IPS-18a (cell line): ENCODE measurements around the gene MALT1.

Experiments
- H3K27ac ChIP-seq: one replicate; pipeline ENCODE4 v1.5.1; 2013; ENCODE audit warnings: low read length
- H3K27me3 ChIP-seq: one replicate; pipeline ENCODE4 v1.6.1; 2013; ENCODE audit warnings: mild to moderate bottlenecking, low read length; ENCODE audit not compliant: control insufficient read depth, insufficient read depth
- H3K36me3 ChIP-seq: one replicate; pipeline ENCODE4 v1.6.1; 2013; ENCODE audit warnings: low read depth, low read length; ENCODE audit not compliant: control insufficient read depth
- H3K4me1 ChIP-seq: one replicate; pipeline ENCODE4 v1.6.1; 2013; ENCODE audit warnings: low read depth, low read length; ENCODE audit not compliant: control insufficient read depth
- H3K4me3 ChIP-seq: one replicate; pipeline ENCODE4 v1.5.1; 2013; ENCODE audit warnings: low read length
- H3K9ac ChIP-seq: one replicate; pipeline ENCODE4 v1.6.1; 2013; ENCODE audit warnings: mild to moderate bottlenecking, low read length, moderate library complexity
- H3K9me3 ChIP-seq: one replicate; pipeline ENCODE4 v1.6.1; 2013; ENCODE audit warnings: low read depth, low read length; ENCODE audit not compliant: control insufficient read depth

Gene MALT1

DNA sequence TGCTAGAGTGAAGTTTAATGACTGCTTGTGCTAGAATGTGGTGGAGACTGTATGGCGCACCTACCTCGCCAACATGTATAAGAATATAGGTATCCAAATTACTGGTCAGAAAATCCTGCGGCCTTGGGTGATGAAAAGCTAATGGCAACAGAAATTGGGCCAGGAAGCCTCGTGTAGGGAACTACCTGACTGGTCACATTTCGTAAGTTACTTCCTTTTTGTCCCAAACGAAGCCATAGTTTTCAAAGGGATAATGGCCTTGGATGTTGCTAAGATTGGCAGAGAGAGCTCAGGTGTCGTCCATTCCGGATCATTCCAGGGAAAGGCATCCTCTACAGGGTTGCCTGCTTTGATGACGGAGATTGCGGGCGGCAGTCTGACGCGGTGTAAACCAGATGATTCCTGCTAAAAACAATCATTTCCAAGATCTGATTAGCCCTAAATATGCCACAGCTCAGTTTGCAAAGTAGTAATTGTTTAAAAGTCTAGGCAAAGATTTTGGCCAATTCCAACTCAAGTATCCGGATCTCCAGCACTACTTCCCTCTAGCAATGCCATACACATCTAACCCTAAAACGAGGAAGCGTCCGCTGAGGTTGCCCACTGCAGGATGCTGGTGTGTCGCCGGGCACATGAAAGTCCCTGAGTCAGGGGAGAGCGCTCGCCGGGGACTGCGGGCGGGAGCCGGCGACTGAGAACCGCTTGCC is 708 bp upstream of the MALT1 start:
- Histone ChIP-seq H3K27me3 (peaks cover 10% of the 10 kb centered on the region), H3K9ac (peak overlapping the region; percentile 64), H3K27ac (no peak overlapping the region), H3K4me3 (peak overlapping the region; percentile 72), H3K36me3 (no peaks in the 10 kb centered on the region), H3K9me3 (no peaks in the 10 kb centered on the region), H3K4me1 (peaks cover 15% of the 10 kb centered on the region)

DNA sequence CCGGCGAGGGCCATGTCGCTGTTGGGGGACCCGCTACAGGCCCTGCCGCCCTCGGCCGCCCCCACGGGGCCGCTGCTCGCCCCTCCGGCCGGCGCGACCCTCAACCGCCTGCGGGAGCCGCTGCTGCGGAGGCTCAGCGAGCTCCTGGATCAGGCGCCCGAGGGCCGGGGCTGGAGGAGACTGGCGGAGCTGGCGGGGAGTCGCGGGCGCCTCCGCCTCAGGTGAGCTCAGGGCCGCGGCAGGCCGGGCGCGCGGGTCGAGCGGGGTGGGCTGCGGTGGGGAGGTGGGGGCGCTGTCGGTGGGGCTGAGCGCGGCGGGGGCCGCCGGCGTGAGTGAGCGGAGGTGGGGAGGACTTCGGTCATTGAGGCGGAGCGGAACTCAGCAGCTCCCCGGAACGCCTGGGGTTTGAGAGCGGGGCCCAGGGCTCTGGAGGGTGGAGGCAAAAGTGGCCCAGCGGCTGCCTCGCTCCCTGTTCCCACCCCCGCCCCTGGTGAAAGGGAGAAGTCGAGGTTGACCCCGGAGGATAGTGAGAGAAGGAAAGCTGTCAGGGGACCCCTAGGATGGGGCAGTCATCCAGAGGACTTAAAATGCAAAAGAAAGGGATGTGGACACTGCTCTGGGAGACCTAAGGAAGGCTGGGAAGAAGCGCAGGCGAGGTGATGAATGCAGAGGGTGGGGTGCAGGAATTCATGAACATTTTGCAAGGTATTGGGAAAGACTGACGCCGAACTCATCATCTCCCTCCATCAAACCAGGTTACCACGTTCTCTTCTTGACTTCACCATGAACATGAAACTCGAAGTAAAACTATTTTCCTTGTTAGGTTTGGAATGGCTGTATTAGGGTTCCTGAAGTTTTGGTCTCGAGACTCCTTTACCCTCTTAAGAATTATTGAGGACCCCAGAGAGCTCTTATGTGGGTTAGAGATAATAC is 633 bp downstream of the MALT1 start:
- peak overlapping the region; percentile 31 for H3K9ac ChIP-seq
- H3K27me3 ChIP-seq, result peaks cover 10% of the 10 kb centered on the region
- H3K4me3 ChIP-seq, result peak overlapping the region; percentile 72
- H3K27ac ChIP-seq, result no peak overlapping the region
- peaks cover 15% of the 10 kb centered on the region for H3K4me1 ChIP-seq
- H3K36me3 ChIP-seq, result no peaks in the 10 kb centered on the region
- no peaks in the 10 kb centered on the region for H3K9me3 ChIP-seq

DNA sequence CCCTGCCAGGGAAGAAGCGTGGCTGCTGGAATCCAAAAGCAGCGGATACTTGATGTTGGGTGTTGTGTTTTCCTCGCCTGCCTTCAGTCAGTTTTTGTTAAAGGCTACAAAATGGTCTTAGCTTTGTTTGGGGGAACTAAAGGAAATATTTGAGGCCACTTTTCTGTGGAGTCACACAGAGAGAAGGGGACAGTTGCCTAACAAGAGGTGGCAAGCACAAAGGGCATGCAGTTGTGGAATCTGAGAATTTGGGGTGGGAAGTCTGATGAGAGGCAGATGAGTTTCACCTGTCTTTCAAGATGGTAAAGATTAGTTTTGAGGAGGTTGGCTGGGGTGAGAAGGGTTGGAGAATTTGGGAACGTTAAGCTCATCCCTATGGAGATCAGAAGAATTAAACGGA is 2.9 kb downstream of the MALT1 start:
- peaks cover 15% of the 10 kb centered on the region for H3K4me1 ChIP-seq
- no peaks in the 10 kb centered on the region for H3K36me3 ChIP-seq
- no peak overlapping the region for H3K27ac ChIP-seq
- no peak overlapping the region for H3K9ac ChIP-seq
- no peaks in the 10 kb centered on the region for H3K9me3 ChIP-seq
- peaks cover 10% of the 10 kb centered on the region for H3K27me3 ChIP-seq
- no peak overlapping the region for H3K4me3 ChIP-seq

DNA sequence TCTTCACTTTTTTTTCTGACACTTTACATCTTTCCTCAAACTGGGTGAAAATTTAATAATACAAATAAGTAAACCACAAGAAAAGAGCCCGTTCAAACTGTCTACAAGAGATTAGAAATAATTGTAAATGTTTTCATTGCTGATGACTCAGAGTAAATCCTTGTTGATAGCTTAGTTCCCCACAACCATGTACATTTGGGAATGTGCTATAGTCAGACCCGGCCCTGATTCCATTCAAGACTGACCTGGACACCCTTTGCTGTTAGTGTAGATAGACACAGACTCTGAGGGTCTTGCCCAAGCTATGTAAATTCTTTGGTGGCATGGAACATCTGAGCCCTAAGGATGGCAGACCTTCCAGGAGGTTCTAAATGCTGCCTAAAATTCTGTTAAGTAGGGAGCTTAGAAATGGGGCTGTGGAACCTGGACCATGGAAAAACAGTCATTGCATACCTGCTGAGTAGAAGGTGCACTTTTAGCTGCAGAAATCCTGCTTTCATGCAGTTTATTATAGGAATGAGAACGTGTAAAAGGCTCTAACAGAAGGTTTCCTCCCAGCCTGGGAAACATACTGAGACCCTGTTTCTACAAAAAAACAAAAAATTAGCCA is 3.7 kb downstream of the MALT1 start:
- Histone ChIP-seq H3K27me3 (peaks cover 5% of the 10 kb centered on the region), H3K9ac (no peak overlapping the region), H3K36me3 (no peaks in the 10 kb centered on the region), H3K4me3 (no peak overlapping the region), H3K4me1 (peaks cover 15% of the 10 kb centered on the region), H3K27ac (no peak overlapping the region), H3K9me3 (no peaks in the 10 kb centered on the region)

DNA sequence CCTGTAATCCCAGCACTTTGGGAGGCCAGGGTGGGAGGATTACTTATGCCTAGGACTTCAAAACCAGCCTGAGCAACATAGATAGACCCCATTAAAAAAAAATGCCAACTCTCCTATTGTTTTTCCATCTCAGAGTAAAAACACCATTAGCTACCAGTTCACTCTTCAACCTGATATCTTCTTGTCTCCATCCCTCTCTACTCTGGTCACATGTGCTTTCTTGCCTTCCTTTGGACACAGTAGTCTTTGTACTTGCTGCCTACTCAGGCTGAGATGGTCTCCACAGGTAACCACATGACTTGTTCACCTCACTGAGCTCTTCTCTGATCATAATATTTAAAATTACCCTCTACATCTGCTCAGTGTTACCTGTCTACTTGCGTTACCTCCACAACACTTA is 5.0 kb downstream of the MALT1 start:
- Histone ChIP-seq H3K9ac (no peak overlapping the region), H3K4me3 (no peak overlapping the region), H3K27me3 (no peaks in the 10 kb centered on the region), H3K27ac (no peak overlapping the region), H3K36me3 (no peaks in the 10 kb centered on the region), H3K9me3 (no peaks in the 10 kb centered on the region), H3K4me1 (peaks cover 7% of the 10 kb centered on the region)

DNA sequence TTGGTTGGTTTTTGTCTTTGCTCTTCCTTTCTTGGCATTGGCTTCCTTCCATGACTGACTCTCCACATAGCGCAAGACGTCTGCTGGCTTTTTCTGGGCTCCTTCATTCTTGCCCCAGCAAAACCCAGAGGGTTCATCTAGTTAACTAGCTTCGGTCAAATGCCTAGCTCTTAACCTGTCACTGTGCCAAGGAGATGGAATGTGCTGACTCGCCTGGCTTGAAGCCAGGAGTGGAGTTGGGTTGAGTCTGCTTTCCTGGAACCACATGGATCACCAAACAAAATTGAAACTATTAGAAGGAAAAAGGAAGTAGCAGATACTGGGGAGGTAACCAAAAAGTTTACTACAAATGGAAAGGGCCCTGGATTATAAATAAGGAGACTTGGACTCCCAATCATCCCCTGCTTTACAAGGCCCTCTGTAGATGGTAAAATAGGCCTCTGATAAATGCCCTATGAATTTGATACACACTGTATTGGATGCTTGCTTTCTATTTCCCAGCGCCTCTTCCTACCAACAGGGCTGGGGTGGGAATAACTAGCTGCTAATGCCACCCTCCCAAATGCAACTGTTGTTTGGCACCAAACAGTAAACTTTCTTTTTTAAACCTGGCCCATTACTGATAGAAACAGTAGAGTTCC is 11.3 kb downstream of the MALT1 start:
- no peak overlapping the region for H3K4me3 ChIP-seq

DNA sequence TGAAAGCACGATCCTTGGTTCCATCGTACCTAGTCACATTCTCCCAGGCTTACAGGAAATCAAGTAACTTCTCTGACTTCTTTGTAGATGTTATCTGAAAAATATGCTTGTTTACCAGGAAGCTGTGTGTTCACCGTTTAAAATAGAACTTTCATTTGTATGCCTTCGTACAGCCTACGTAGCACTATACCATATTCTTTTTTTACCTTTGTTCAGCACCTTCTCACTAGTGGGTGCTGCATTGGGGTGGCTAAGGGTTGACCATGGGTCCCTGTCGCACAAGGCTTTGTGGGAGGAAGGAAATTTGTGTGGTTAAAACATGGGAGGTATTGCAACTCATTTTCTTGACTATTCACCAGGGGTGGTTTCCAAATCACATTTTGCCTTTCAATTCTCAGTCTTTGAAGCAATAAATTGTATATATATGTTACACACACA is 16.6 kb downstream of the MALT1 start:
- Histone ChIP-seq H3K27me3 (no peaks in the 10 kb centered on the region), H3K4me3 (no peak overlapping the region), H3K36me3 (peaks cover 3% of the 10 kb centered on the region), H3K4me1 (no peaks in the 10 kb centered on the region), H3K27ac (no peak overlapping the region), H3K9ac (no peak overlapping the region), H3K9me3 (no peaks in the 10 kb centered on the region)

More for the DNA sequence above, 11.3 kb downstream of the MALT1 start:
- no peaks in the 10 kb centered on the region for H3K9me3 ChIP-seq
- no peak overlapping the region for H3K9ac ChIP-seq
- no peaks in the 10 kb centered on the region for H3K27me3 ChIP-seq
- peaks cover 8% of the 10 kb centered on the region for H3K36me3 ChIP-seq
- H3K27ac ChIP-seq, result no peak overlapping the region
- H3K4me1 ChIP-seq, result no peaks in the 10 kb centered on the region

DNA sequence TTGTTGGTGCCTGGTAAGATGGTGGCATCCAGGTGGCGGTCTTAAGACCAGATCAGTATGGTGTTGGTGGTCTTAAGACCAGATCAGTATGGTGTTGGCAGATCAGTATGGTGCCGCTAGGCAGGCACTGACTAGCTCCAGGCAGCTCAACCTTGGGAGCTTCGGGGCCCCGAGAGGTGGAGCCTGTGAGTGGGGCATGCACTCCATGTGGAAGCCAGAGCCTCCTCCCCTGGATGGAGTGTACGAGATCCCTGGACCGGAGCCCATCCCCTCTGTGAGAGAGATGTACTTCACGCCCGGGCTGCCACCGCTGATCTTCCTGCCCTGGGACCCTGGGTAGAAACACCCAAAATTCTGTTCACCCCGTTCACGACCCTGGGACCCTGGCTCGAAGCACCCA is 19.0 kb downstream of the MALT1 start:
- H3K9me3 ChIP-seq, result no peaks in the 10 kb centered on the region
- no peaks in the 10 kb centered on the region for H3K27me3 ChIP-seq
- no peak overlapping the region for H3K27ac ChIP-seq
- no peak overlapping the region for H3K9ac ChIP-seq
- peaks cover 2% of the 10 kb centered on the region for H3K36me3 ChIP-seq
- no peak overlapping the region for H3K4me3 ChIP-seq
- no peaks in the 10 kb centered on the region for H3K4me1 ChIP-seq

DNA sequence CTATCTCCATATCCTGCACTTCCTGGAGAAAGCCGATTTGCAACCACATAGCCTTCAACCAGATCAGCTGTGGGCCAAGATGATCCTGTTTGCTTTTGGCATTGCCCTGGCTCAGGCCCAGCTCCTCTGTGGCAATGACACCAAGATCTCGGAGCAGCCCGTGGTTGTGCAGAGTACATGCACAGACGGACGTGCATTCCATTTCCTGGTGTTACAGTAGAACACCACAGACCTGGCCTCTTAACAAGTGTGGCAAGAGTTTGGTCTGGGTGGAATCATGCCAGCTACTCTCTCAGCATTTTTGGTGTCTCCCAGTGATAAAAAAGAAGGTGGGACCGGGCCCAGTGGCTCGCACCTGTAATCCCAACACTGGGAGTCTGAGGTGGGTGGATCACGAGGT is 20.0 kb downstream of the MALT1 start:
- Histone ChIP-seq H3K36me3 (no peaks in the 10 kb centered on the region), H3K27ac (no peak overlapping the region), H3K4me3 (no peak overlapping the region), H3K4me1 (no peaks in the 10 kb centered on the region), H3K27me3 (no peaks in the 10 kb centered on the region), H3K9ac (no peak overlapping the region), H3K9me3 (no peaks in the 10 kb centered on the region)

DNA sequence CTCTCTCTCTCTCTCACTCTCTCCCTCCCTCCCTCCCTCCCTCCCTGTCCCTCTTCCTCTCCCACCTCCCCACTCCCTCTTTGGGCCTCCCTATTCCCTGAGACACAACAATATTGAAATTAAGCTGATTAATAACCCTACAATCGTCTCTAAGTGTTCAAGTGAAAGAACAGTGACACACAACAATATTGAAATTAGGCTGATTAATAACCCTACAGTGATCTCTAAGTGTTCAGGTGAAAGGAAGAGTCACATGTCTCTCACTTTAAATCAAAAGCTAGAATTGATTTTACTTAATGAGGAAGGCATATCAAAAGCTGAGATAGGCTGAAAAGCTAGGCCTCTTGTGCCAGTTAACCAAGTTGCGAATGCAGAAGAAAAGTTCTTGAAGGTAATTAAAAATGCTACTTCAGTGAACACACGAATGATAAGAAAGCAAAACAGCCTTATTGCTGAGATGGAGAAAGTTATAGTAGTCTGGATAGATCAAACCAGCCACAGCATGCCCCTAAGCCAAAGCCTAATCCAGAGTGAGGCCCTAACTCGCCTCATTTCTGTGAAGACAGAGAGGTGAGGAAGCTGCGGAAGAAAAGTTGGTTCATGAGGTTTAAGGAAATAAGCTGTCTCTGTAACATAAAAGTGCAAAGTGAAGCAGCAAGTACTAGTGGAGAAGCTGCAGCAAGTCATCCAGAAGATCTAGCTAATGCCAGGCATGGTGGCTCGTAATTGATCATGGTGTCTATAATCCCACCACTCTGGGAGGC is 21.3 kb downstream of the MALT1 start:
- Histone ChIP-seq H3K4me3 (no peak overlapping the region), H3K27ac (no peak overlapping the region), H3K9ac (no peak overlapping the region), H3K4me1 (no peaks in the 10 kb centered on the region), H3K9me3 (no peaks in the 10 kb centered on the region), H3K36me3 (peaks cover 5% of the 10 kb centered on the region), H3K27me3 (no peaks in the 10 kb centered on the region)

DNA sequence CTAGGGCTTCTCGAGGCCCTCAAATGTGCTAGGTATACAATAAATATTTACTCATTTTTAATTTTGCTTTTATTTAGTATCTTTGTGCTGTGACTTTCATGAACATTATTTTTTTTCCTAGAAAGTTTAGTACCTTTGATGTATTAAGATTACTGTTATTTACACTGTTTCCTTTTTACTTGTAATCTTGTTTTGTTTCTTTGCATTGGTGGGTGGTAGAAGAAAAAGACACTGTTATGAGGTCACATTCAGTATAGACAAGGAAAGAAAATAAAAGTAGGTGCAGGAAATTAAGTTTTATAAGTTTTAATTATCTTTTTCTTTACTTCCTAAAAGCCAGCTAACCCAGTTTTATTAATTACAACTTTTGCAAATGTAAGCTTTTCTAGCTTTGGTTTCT is 23.0 kb downstream of the MALT1 start:
- Histone ChIP-seq H3K27ac (no peak overlapping the region), H3K9me3 (no peaks in the 10 kb centered on the region), H3K9ac (no peak overlapping the region), H3K4me1 (no peaks in the 10 kb centered on the region), H3K36me3 (peaks cover 8% of the 10 kb centered on the region), H3K4me3 (no peak overlapping the region), H3K27me3 (no peaks in the 10 kb centered on the region)
